Measurements from ENCODE around the gene CENPF.

GRCh38 chr1:214636436-214636835 lies 33.4 kb downstream of the CENPF start:
- TF ChIP-seq CTCF (IDR thresholded peaks at IDR 0.05) (no peak), EZH2phosphoT487 (IDR thresholded peaks at IDR 0.05) (no peak), EZH2 (IDR thresholded peaks at IDR 0.05) (no peak)
